HL-60 (cell line): ENCODE results near the gene TEDC1.

Source experiments
- GABPA ChIP-seq: IDR thresholded peaks from 2 replicates; pipeline ENCODE4 v1.6.1; 2012; ENCODE audit warnings: low read depth
- POLR2AphosphoS5 ChIP-seq: IDR thresholded peaks from 2 replicates; pipeline ENCODE4 v1.6.1; 2012; ENCODE audit warnings: low read depth
- SPI1 ChIP-seq: IDR thresholded peaks from 2 replicates; pipeline ENCODE4 v1.6.1; 2012; ENCODE audit warnings: low read depth, mild to moderate bottlenecking, borderline replicate concordance
- TF ChIP-seq, protein P1 (sequence below): IDR thresholded peaks from one replicate; pipeline ENCODE4 v1.5.1; 2011; ENCODE audit warnings: low read length, control low read depth, inconsistent platforms; ENCODE audit not compliant: insufficient read depth
- TF ChIP-seq, protein P2 (sequence below): IDR thresholded peaks from 2 replicates; pipeline ENCODE4 v1.6.1; 2012; ENCODE audit warnings: low read depth; ENCODE audit not compliant: insufficient replicate concordance

DNA sequence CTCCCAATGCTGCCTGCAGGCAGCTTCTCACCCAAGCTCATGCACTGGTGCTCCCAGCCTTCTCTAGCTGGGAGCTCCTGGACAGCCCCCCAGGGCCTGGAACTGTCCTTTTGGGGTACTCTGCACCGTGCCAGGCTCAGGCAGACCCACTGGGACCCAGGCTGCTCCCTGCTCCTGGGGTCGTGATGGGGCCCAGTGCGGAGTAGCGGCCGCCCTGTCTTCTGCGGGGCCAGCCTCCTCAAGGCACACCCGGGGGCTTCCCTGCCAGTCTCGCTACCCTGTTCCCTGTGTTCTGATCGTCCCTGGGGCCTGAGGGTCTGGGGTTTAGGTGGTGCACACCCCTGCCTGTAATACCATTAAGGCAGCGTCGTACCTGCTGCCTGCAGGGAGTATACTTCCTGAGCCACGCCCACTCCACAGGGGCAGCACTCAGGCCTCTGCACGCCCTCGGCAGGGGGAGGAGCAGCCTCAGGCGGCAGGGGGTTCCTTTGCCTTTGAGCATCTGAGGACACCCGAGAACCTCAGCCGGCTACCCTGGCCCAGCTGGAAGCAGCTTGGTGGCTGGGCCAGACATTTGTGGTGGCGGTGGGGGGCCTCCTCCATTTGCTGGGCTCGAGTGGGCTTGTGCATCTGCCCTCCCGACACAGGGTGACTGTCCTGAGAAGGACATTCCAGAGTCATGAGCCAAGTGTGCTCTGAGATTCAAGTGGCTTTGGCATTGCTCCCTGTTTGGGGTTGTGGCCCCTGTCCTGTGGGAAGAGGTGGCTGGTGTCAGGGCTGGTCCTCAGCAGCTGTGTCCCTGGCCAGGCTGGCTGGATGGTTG lies 25.6 kb upstream of the TEDC1 start:
- TF ChIP-seq, protein P1, sequence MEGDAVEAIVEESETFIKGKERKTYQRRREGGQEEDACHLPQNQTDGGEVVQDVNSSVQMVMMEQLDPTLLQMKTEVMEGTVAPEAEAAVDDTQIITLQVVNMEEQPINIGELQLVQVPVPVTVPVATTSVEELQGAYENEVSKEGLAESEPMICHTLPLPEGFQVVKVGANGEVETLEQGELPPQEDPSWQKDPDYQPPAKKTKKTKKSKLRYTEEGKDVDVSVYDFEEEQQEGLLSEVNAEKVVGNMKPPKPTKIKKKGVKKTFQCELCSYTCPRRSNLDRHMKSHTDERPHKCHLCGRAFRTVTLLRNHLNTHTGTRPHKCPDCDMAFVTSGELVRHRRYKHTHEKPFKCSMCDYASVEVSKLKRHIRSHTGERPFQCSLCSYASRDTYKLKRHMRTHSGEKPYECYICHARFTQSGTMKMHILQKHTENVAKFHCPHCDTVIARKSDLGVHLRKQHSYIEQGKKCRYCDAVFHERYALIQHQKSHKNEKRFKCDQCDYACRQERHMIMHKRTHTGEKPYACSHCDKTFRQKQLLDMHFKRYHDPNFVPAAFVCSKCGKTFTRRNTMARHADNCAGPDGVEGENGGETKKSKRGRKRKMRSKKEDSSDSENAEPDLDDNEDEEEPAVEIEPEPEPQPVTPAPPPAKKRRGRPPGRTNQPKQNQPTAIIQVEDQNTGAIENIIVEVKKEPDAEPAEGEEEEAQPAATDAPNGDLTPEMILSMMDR, result no peak
- TF ChIP-seq POLR2AphosphoS5 (no peak), SPI1 (no peak), GABPA (no peak)
- TF ChIP-seq, protein P2, sequence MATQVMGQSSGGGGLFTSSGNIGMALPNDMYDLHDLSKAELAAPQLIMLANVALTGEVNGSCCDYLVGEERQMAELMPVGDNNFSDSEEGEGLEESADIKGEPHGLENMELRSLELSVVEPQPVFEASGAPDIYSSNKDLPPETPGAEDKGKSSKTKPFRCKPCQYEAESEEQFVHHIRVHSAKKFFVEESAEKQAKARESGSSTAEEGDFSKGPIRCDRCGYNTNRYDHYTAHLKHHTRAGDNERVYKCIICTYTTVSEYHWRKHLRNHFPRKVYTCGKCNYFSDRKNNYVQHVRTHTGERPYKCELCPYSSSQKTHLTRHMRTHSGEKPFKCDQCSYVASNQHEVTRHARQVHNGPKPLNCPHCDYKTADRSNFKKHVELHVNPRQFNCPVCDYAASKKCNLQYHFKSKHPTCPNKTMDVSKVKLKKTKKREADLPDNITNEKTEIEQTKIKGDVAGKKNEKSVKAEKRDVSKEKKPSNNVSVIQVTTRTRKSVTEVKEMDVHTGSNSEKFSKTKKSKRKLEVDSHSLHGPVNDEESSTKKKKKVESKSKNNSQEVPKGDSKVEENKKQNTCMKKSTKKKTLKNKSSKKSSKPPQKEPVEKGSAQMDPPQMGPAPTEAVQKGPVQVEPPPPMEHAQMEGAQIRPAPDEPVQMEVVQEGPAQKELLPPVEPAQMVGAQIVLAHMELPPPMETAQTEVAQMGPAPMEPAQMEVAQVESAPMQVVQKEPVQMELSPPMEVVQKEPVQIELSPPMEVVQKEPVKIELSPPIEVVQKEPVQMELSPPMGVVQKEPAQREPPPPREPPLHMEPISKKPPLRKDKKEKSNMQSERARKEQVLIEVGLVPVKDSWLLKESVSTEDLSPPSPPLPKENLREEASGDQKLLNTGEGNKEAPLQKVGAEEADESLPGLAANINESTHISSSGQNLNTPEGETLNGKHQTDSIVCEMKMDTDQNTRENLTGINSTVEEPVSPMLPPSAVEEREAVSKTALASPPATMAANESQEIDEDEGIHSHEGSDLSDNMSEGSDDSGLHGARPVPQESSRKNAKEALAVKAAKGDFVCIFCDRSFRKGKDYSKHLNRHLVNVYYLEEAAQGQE, result no peak
